Heart left ventricle (tissue), 16 donors: ENCODE measurements around the gene ATP1B2. TPM values are rescaled to one million over a fixed set of nuclear protein-coding genes. Genes with fewer than 3 reads are reported as not detected.

Source experiments
- ATAC-seq, 4 donors: fragments of 200-7000 bp; cut with Tn5 transposase; one replicate each; pipeline ENCODE4 v1.9.1; 2020 to 2022; ENCODE audit warnings: moderate library complexity in 4 of 4, mild to moderate bottlenecking in 3 of 4, moderate number of reproducible peaks in 1 of 4
- DNase-seq, 5 donors: peaks; one replicate each; pipeline ENCODE4 v3.0.0-alpha.2; 2020
- H3K27ac ChIP-seq, 12 donors: fragments of 200-600 bp; sonication (generic) in 4 of 12; one replicate each; pipeline versions ENCODE4 v1.5.0 to v1.8.0; 2016 to 2022; ENCODE audit warnings: mild to moderate bottlenecking in 2 of 12
- H3K27me3 ChIP-seq, 9 donors: fragments of 200-600 bp; sonication (generic) in 2 of 9; one replicate each; pipeline versions ENCODE4 v1.5.1 to v1.8.0; 2016 to 2022; ENCODE audit warnings: mild to moderate bottlenecking in 3 of 9
- H3K36me3 ChIP-seq, 9 donors: fragments of 200-600 bp; sonication (generic) in 2 of 9; one replicate each; pipeline versions ENCODE4 v1.5.0 to v1.8.0; 2018 to 2022; ENCODE audit warnings: mild to moderate bottlenecking in 2 of 9
- H3K4me1 ChIP-seq, 12 donors: fragments of 200-600 bp; sonication (generic) in 4 of 12; one replicate each; pipeline versions ENCODE4 v1.5.0 to v1.8.0; 2016 to 2022; ENCODE audit warnings: mild to moderate bottlenecking in 3 of 12
- H3K4me3 ChIP-seq, 12 donors: fragments of 200-600 bp; sonication (generic) in 4 of 12; one replicate each; pipeline versions ENCODE4 v1.5.0 to v1.8.0; 2017 to 2022; ENCODE audit warnings: mild to moderate bottlenecking in 9 of 12, moderate library complexity in 4 of 12
- H3K9me3 ChIP-seq, 12 donors: fragments of 200-600 bp; sonication (generic) in 4 of 12; one replicate each; pipeline versions ENCODE4 v1.5.0 to v1.8.0; 2016 to 2022; ENCODE audit warnings: mild to moderate bottlenecking in 1 of 12
- POLR2A ChIP-seq, 2 donors: fragments of 450-650 bp; IDR thresholded peaks; one replicate each; pipeline ENCODE4 v1.6.1; 2017; ENCODE audit warnings: antibody characterized with exemption in 2 of 2, mild to moderate bottlenecking in 2 of 2, moderate library complexity in 2 of 2
- WGBS, 4 donors: extraction: QIAGEN DNeasy Blood & Tissue Kit in 2 of 4; methylation state at CpG; one replicate each; pipeline versions ENCODE4 v1.1.5 to v1.1.7; 2013 to 2018; 5-methylcytosine and 5-hydroxymethylcytosine counted together
- intact Hi-C, 10 donors: fragments of 100-400 bp; cut with DNase I; formaldehyde crosslinking; loops; one replicate each; pipeline versions ENCODE4 v1.11.1 to v1.14.2; 2022
- polyA plus RNA-seq, 2 donors: library from polyadenylated mRNA; stranded (reverse); fragments of 200-250 nt; gene quantifications; one replicate each; pipeline ENCODE4 v1.2.3, GENCODE V29; 2013
- total RNA-seq, 9 donors: library from RNA; depleted of rRNA in 2 of 9; stranded (reverse); fragments of >200 nt in 2 of 9; fragmentation: NEBNext Ultra II Directional in 3 of 9; extraction: Animal tissue kit (Norgen Biotek cat#: 25700) in 3 of 9; gene quantifications; one replicate each; pipeline versions ENCODE4 v1.1.0 to v1.2.4, GENCODE V29; 2016 to 2023
- TF ChIP-seq, protein P1 (sequence below), 12 donors: fragments of 200-600 bp; sonication (generic) in 4 of 12; IDR thresholded peaks; one replicate each; pipeline versions ENCODE4 v1.5.0 to v1.8.0; 2018 to 2022; ENCODE audit warnings: antibody characterized with exemption in 12 of 12, mild to moderate bottlenecking in 5 of 12
- donor health status: ischemic (EF 13 %, LVEDD 7.1; RV severe dilation, severe dysfunction).
- donor health status: healthy with polysubstance abuse.
- donor health status: DM: no; HTN: yes; CAD: no.
- donor health status: DM: no; HTN: no; CAD: no.
- donor health status: ischemic (EF 25% LVEDD 6.9; RV normal size, moderate dysfunction).
- donor health status: ischemic (EF 25% LVEDD 5.7; RV mildly dilated, moderate dysfunction).
- donor health status: healthy.
- donor health status: DM: yes; HTN: yes; CAD: no.
- donor health status: ischemic (EF 35%, LVEDD 5.7; RV mildly dilated, moderate dysfunction).
- donor health status: nonischemic (EF 11% LVEDD 7.7; RV severe dilation, severe dysfunction).
- donor health status: DM: yes; HTN: yes; CAD: no.
- donor health status: PGD.
- donor health status: ischemic (EF 29% LVEDD 5.4; RV normal size, mild dysfunction).
- donor health status: nonischemic (EF 23%, LVEDD 6.1; RV moderate dilation, normal function).

The ATP1B2 gene
- total and polyA plus RNA-seq, 11 donors: 0.60 to 6.6 (median 2.9) TPM

DNA sequence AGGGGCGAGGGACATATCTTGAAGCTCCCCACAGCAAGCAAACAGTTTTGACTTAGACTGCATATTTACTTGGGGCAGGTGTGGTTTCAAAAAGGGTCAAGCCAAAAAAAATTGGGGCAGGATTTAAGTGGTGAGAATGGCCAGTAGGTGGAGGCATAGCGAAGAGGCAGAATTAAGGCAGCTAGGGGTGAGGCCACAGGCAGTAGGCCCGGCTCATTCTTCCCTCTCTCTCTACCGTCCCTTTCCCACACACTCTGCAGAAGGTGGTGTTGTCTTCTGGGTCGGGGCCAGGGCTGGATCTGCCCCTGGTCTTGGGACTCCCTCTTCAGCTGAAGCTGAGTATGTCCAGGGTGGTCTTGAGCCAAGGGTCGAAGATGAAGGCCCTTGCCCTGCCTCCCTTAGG is 18.2 kb upstream of the ATP1B2 start:
- intact Hi-C loops: loop anchor here in 7 of 10 donors (2.0 to 5.0 kb wide), 3 partner anchors 54 to 56 kb away; partner anchors contain the start of genes WRAP53 (in 6 of the 7) and TP53 (in 5 of the 7)
- no peak overlapping the region for H3K4me3 ChIP-seq
- H3K9me3 ChIP-seq: no peaks in the 10 kb centered on the region
- no peaks in the 10 kb centered on the region for H3K36me3 ChIP-seq
- H3K4me1 ChIP-seq: peaks cover 0 to 19% (median 4%) of the 10 kb centered on the region in 12 donors
- H3K27me3 ChIP-seq: no peaks in the 10 kb centered on the region
- DNase-seq (no peak), ATAC-seq (peak in 1 of 4 donors; percentile 21)
- WGBS, 4 donors: 44 to 59% (median 50%) methylated on average over 6 of the region's 6 CpGs
- H3K27ac ChIP-seq: no peak overlapping the region
- TF ChIP-seq, protein P1, sequence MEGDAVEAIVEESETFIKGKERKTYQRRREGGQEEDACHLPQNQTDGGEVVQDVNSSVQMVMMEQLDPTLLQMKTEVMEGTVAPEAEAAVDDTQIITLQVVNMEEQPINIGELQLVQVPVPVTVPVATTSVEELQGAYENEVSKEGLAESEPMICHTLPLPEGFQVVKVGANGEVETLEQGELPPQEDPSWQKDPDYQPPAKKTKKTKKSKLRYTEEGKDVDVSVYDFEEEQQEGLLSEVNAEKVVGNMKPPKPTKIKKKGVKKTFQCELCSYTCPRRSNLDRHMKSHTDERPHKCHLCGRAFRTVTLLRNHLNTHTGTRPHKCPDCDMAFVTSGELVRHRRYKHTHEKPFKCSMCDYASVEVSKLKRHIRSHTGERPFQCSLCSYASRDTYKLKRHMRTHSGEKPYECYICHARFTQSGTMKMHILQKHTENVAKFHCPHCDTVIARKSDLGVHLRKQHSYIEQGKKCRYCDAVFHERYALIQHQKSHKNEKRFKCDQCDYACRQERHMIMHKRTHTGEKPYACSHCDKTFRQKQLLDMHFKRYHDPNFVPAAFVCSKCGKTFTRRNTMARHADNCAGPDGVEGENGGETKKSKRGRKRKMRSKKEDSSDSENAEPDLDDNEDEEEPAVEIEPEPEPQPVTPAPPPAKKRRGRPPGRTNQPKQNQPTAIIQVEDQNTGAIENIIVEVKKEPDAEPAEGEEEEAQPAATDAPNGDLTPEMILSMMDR (IDR thresholded peaks at IDR 0.05): peak; percentile 19 to 57 (median 36)
- no peak for TF ChIP-seq POLR2A (IDR thresholded peaks at IDR 0.05)

DNA sequence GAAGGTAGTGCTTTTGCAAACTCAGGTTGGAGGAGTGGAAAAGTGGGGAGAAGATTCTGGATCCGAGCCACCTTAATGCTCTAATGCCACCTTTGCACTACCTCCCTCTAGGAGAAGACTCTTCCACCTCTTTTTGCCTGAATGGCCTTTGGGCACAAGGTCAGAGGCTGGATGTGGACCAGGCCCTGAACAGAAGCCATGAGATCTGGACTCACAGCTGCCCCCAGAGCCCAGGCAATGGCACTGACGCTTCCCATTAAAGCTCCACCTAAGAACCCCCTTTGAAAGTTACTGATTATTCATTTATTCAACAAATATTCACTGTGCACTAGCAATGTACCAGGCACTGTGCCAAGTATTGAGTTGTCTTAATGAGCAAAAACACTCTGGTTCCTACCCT is 17.6 kb upstream of the ATP1B2 start:
- Histone ChIP-seq H3K9me3 (no peaks in the 10 kb centered on the region), H3K36me3 (no peaks in the 10 kb centered on the region), H3K27me3 (no peaks in the 10 kb centered on the region), H3K4me3 (no peak overlapping the region), H3K4me1 (peaks cover 0 to 16% (median 2%) of the 10 kb centered on the region in 12 donors), H3K27ac (no peak overlapping the region)
- no peak for DNase-seq
- no peak for ATAC-seq
- TF ChIP-seq, protein P1 (IDR thresholded peaks at IDR 0.05): no peak
- TF ChIP-seq POLR2A (IDR thresholded peaks at IDR 0.05): no peak
- WGBS, 4 donors: 69 to 93% (median 86%) methylated on average over 2 of the region's 2 CpGs
- intact Hi-C loops: loop anchor here in 7 of 10 donors (2.0 to 5.0 kb wide), 3 partner anchors 54 to 56 kb away; partner anchors contain the start of genes WRAP53 (in 6 of the 7) and TP53 (in 5 of the 7)

DNA sequence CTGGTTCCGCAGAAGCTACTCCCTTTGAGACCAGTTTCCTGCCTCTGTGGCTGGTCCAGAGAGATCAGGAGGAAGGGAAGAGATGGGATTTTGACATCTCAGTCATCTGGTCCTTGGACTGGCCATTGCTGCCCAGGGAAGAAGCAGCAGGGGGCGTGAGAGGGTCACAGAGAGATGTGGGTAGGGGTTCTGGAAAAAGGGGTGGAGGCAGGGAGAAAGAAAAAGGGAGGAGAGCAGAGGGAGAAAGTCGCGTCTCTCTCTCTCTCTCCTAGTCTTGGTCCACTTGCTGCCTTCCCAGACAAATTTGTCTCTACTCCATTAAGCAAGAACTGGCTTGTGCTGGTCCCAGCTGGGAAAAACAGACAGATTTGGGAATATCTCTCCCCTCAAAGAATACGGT is 16.3 kb upstream of the ATP1B2 start:
- no peaks in the 10 kb centered on the region for H3K9me3 ChIP-seq
- 18 to 24% (median 19%) methylated on average over 5 of the region's 5 CpGs for WGBS, 4 donors
- H3K4me1 ChIP-seq: peaks cover 0 to 14% (median 0%) of the 10 kb centered on the region in 12 donors
- no peaks in the 10 kb centered on the region for H3K27me3 ChIP-seq
- H3K4me3 ChIP-seq: no peak overlapping the region
- H3K27ac ChIP-seq: no peak overlapping the region
- peak; percentile 27 to 68 (median 44) for ATAC-seq
- TF ChIP-seq, protein P1 (IDR thresholded peaks at IDR 0.05): peak; percentile 29 to 65 (median 44)
- no peak for TF ChIP-seq POLR2A (IDR thresholded peaks at IDR 0.05)
- intact Hi-C loops: loop anchor here in 6 of 10 donors (1.0 to 5.0 kb wide), 2 partner anchors 53 kb away; partner anchors contain the start of genes TP53 (in 6 of the 6) and WRAP53 (in 4 of the 6)
- H3K36me3 ChIP-seq: no peaks in the 10 kb centered on the region
- peak in 4 of 5 donors; percentile 52 to 80 (median 66) for DNase-seq

DNA sequence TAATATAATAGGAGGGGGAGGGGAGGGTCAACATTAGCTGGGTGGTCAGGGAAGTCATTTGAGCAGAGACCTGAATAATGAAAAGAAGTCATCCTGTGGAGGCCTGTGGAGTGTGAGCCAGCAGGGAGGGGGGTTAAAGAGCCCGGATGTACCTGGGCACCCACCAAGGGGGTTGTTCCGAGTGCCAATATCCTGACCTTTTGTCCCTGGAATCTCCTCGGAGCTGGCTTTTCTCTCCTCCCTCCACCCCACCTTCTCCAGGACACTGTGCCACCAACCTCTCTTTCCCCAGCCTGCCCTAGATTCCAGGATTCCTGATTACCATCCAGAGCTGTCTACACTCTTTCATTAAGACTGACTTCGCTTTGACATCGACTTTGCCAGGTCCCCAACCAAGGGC is 14.6 kb upstream of the ATP1B2 start:
- Histone ChIP-seq H3K4me1 (peaks cover 0 to 13% (median 0%) of the 10 kb centered on the region in 12 donors), H3K4me3 (no peak overlapping the region), H3K36me3 (no peaks in the 10 kb centered on the region), H3K27me3 (no peaks in the 10 kb centered on the region), H3K9me3 (no peaks in the 10 kb centered on the region), H3K27ac (no peak overlapping the region)
- no peak for ATAC-seq
- no peak for DNase-seq
- intact Hi-C loops: no loop called here
- TF ChIP-seq, protein P1 (IDR thresholded peaks at IDR 0.05): no peak
- TF ChIP-seq POLR2A (IDR thresholded peaks at IDR 0.05): no peak
- WGBS, 4 donors: 54 to 66% (median 62%) methylated on average over 5 of the region's 5 CpGs
